ENCODE measurements around the gene BMPR1A. TPM values are rescaled to one million over a fixed set of nuclear protein-coding genes. Genes with fewer than 3 reads are reported as not detected.

The BMPR1A gene
- total RNA-seq, 1 experiment from 2014 or later = 21.4 TPM

- CTCF ChIA-PET = interaction anchor here (0.6 kb wide), 1 partner anchor 17 kb away, joined by 3 read pairs; no protein-coding TSS in a partner anchor
- Mint-ChIP-seq H3K27ac (ENCODE audit: unreplicated experiment) (no peak overlapping the region), H3K27me3 (ENCODE audit: unreplicated experiment) (no peaks in the 10 kb centered on the region), H3K9me3 (ENCODE audit: low read depth, unreplicated experiment) (no peaks in the 10 kb centered on the region), H3K36me3 (ENCODE audit: insufficient read depth, unreplicated experiment) (no peaks in the 10 kb centered on the region), H3K4me1 (ENCODE audit: low read depth, unreplicated experiment) (no peaks in the 10 kb centered on the region), H3K4me3 (ENCODE audit: low read depth, unreplicated experiment) (no peak overlapping the region)
- TF ChIP-seq CTCF (IDR thresholded peaks at IDR 0.05; ENCODE audit: unreplicated experiment) = no peak
- intact Hi-C loops (cut with micrococcal nuclease; ENCODE audit: unreplicated experiment) = no loop called here
- DNase-seq = no peak
- no TSS peak for BruUV-seq (replicated peaks)
Observed at GRCh38 chr10:86729677-86730076, 26.7 kb upstream of the BMPR1A start.

- BruUV-seq (replicated peaks) = no TSS peak
- TF ChIP-seq CTCF (IDR thresholded peaks at IDR 0.05; ENCODE audit: unreplicated experiment) = no peak
Observed at GRCh38 chr10:86730227-86730626, 26.2 kb upstream of the BMPR1A start.

GRCh38 chr10:86732771-86733170 is 23.6 kb upstream of the BMPR1A start:
- Mint-ChIP-seq H3K4me3 (ENCODE audit: low read depth, unreplicated experiment) (no peak overlapping the region), H3K27ac (ENCODE audit: unreplicated experiment) (no peak overlapping the region), H3K36me3 (ENCODE audit: insufficient read depth, unreplicated experiment) (no peaks in the 10 kb centered on the region), H3K4me1 (ENCODE audit: low read depth, unreplicated experiment) (no peaks in the 10 kb centered on the region), H3K9me3 (ENCODE audit: low read depth, unreplicated experiment) (no peaks in the 10 kb centered on the region), H3K27me3 (ENCODE audit: unreplicated experiment) (no peaks in the 10 kb centered on the region)
- no peak for TF ChIP-seq CTCF (IDR thresholded peaks at IDR 0.05; ENCODE audit: unreplicated experiment)
- intact Hi-C loops (cut with micrococcal nuclease; ENCODE audit: unreplicated experiment) = no loop called here
- CTCF ChIA-PET = no interaction called here
- no TSS peak for BruUV-seq (replicated peaks)
- no peak for DNase-seq

More at GRCh38 chr10:86730227-86730626, 26.2 kb upstream of the BMPR1A start:
- H3K36me3 Mint-ChIP-seq (ENCODE audit: insufficient read depth, unreplicated experiment) = no peaks in the 10 kb centered on the region
- no peak overlapping the region for H3K27ac Mint-ChIP-seq (ENCODE audit: unreplicated experiment)
- no peak for DNase-seq
- no peaks in the 10 kb centered on the region for H3K9me3 Mint-ChIP-seq (ENCODE audit: low read depth, unreplicated experiment)
- no peaks in the 10 kb centered on the region for H3K4me1 Mint-ChIP-seq (ENCODE audit: low read depth, unreplicated experiment)
- H3K4me3 Mint-ChIP-seq (ENCODE audit: low read depth, unreplicated experiment) = no peak overlapping the region
- no peaks in the 10 kb centered on the region for H3K27me3 Mint-ChIP-seq (ENCODE audit: unreplicated experiment)
- CTCF ChIA-PET = interaction anchor here (0.6 to 0.7 kb wide), 2 partner anchors 16 to 300 kb away, joined by 3 to 7 read pairs; no protein-coding TSS in a partner anchor
- intact Hi-C loops (cut with micrococcal nuclease; ENCODE audit: unreplicated experiment) = no loop called here

GRCh38 chr10:86733260-86733671 is 23.2 kb upstream of the BMPR1A start:
- Mint-ChIP-seq H3K27me3 (ENCODE audit: unreplicated experiment) (no peaks in the 10 kb centered on the region), H3K4me3 (ENCODE audit: low read depth, unreplicated experiment) (no peak overlapping the region), H3K4me1 (ENCODE audit: low read depth, unreplicated experiment) (no peaks in the 10 kb centered on the region), H3K9me3 (ENCODE audit: low read depth, unreplicated experiment) (no peaks in the 10 kb centered on the region), H3K27ac (ENCODE audit: unreplicated experiment) (no peak overlapping the region), H3K36me3 (ENCODE audit: insufficient read depth, unreplicated experiment) (no peaks in the 10 kb centered on the region)
- CTCF ChIA-PET = no interaction called here
- TF ChIP-seq CTCF (IDR thresholded peaks at IDR 0.05; ENCODE audit: unreplicated experiment) = no peak
- intact Hi-C loops (cut with micrococcal nuclease; ENCODE audit: unreplicated experiment) = no loop called here
- DNase-seq = no peak
- BruUV-seq (replicated peaks) = no TSS peak

Data from Calu3 (cell line).